OCI-LY1 (cell line): ENCODE results near the gene SYNDIG1.

Source experiments
- EZH2 ChIP-seq: fragments of 200-600 bp; sonication (generic), shearing (Covaris generic); IDR thresholded peaks from 2 replicates; pipeline ENCODE4 v1.8.0; 2017; ENCODE audit warnings: borderline replicate concordance, mixed run types, mild to moderate bottlenecking, antibody characterized with exemption, low read length, moderate library complexity, mixed read lengths
- TF ChIP-seq, protein P1 (sequence below): fragments of 200-600 bp; sonication (generic), shearing (Covaris generic); IDR thresholded peaks from 2 replicates; pipeline ENCODE4 v1.5.1; 2017; ENCODE audit warnings: mild to moderate bottlenecking, antibody characterized with exemption, low read length, moderate library complexity, mixed read lengths

GRCh38 chr20:24479595-24479994 is 10.2 kb downstream of the SYNDIG1 start:
- TF ChIP-seq, protein P1, sequence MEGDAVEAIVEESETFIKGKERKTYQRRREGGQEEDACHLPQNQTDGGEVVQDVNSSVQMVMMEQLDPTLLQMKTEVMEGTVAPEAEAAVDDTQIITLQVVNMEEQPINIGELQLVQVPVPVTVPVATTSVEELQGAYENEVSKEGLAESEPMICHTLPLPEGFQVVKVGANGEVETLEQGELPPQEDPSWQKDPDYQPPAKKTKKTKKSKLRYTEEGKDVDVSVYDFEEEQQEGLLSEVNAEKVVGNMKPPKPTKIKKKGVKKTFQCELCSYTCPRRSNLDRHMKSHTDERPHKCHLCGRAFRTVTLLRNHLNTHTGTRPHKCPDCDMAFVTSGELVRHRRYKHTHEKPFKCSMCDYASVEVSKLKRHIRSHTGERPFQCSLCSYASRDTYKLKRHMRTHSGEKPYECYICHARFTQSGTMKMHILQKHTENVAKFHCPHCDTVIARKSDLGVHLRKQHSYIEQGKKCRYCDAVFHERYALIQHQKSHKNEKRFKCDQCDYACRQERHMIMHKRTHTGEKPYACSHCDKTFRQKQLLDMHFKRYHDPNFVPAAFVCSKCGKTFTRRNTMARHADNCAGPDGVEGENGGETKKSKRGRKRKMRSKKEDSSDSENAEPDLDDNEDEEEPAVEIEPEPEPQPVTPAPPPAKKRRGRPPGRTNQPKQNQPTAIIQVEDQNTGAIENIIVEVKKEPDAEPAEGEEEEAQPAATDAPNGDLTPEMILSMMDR: no peak
- no peak for TF ChIP-seq EZH2
